Measurements from ENCODE around the gene IFI35. TPM values are rescaled to one million over a fixed set of nuclear protein-coding genes. Genes with fewer than 3 reads are reported as not detected.
A peak's percentile ranks its signal among the peaks of the same experiment; 100 is the strongest.

Gene IFI35
- total and polyA plus RNA-seq, 9 of the 15 experiments (the other 6 are each of a cell fraction or from before 2014, with no cell fraction given): 4.4 to 13.1 (median 10.2) TPM

GRCh38 chr17:42980274-42980765 lies 26.3 kb upstream of the IFI35 start, which contains the start of gene RUNDC1 (continued):
- TF ChIP-seq HINFP (tag; conservative IDR thresholded peaks at IDR 0.05; ENCODE audit: low read depth): no peak
- no peak for TF ChIP-seq ERF (CRISPR knock-in tag; IDR thresholded peaks at IDR 0.05)
- TF ChIP-seq TFAP4 (CRISPR knock-in tag; IDR thresholded peaks at IDR 0.05; ENCODE audit: borderline replicate concordance): no peak
- no peak for TF ChIP-seq RNF219 (CRISPR knock-in tag; IDR thresholded peaks at IDR 0.05)
- no peak for TF ChIP-seq KAT2B (IDR thresholded peaks at IDR 0.05; ENCODE audit: low read depth, low read length)
- peak; percentile 97 for TF ChIP-seq RBM22 (IDR thresholded peaks at IDR 0.05; ENCODE audit: low read depth, low read length, poor library complexity, severe bottlenecking)
- TF ChIP-seq RBBP5 (IDR thresholded peaks at IDR 0.05; ENCODE audit: borderline replicate concordance, insufficient read depth, low read length, poor library complexity, severe bottlenecking): no peak
- no peak for TF ChIP-seq MLX (CRISPR knock-in tag; conservative IDR thresholded peaks at IDR 0.05)
- no peak for TF ChIP-seq PCBP2 (IDR thresholded peaks at IDR 0.05; ENCODE audit: low read depth, low read length, poor library complexity, severe bottlenecking)
- no peak for TF ChIP-seq RAD21 (CRISPR knock-in tag; conservative IDR thresholded peaks at IDR 0.05 in 1 of 2, IDR thresholded peaks at IDR 0.05 in 1 of 2)
- no peak for TF ChIP-seq E2F6 (IDR thresholded peaks at IDR 0.05; ENCODE audit: borderline replicate concordance in 1 of 2, extremely low read depth in 1 of 2, insufficient read depth in 1 of 2, insufficient read length in 1 of 2, low read depth in 1 of 2, low read length in 1 of 2, poor library complexity in 1 of 2, severe bottlenecking in 1 of 2)
- no peak for TF ChIP-seq TEAD1 (CRISPR knock-in tag; IDR thresholded peaks at IDR 0.05)
- TF ChIP-seq ZNF24 (IDR thresholded peaks at IDR 0.05): no peak
- no peak for TF ChIP-seq CHD4 (IDR thresholded peaks at IDR 0.05; ENCODE audit: insufficient read depth, insufficient replicate concordance, low read depth, low read length, poor library complexity, severe bottlenecking)
- TF ChIP-seq OTX1 (CRISPR knock-in tag; IDR thresholded peaks at IDR 0.05): no peak
- TF ChIP-seq ZNF23 (CRISPR knock-in tag; IDR thresholded peaks at IDR 0.05): no peak
- no peak for TF ChIP-seq CBX2 (IDR thresholded peaks at IDR 0.05; ENCODE audit: insufficient read depth, low read length, poor library complexity, severe bottlenecking)
- TF ChIP-seq ZNF184 (CRISPR knock-in tag; IDR thresholded peaks at IDR 0.05): no peak
- TF ChIP-seq KDM4B (IDR thresholded peaks at IDR 0.05; ENCODE audit: borderline replicate concordance in 2 of 2, low read depth in 1 of 2): no peak
